Measurements from ENCODE around the gene ZNF317. TPM values are rescaled to one million over a fixed set of nuclear protein-coding genes. Genes with fewer than 3 reads are reported as not detected.
A peak's percentile ranks its signal among the peaks of the same experiment; 100 is the strongest.

The ZNF317 gene
- total RNA-seq, 5 donors from 2014 or later (not counting 1 experiment from before 2014, with no cell fraction given), result 46.8 to 77.9 (median 51.2) TPM

- no peak for DNase-seq
- H3K4me3 ChIP-seq (ENCODE audit: control insufficient read depth in 1 of 2, extremely low read depth in 1 of 2, low read length in 1 of 2), result no peak overlapping the region
- H3K36me3 Mint-ChIP-seq, result peaks cover 85% of the 10 kb centered on the region
- H3K36me3 ChIP-seq (ENCODE audit: control insufficient read depth in 2 of 2, extremely low read depth in 1 of 2, insufficient read depth in 1 of 2, low read length in 1 of 2), result peaks cover 4 to 33% of the 10 kb centered on the region in 2 donors
- no peaks in the 10 kb centered on the region for H3K27me3 ChIP-seq (replicated peaks in 1 of 2; ENCODE audit: control insufficient read depth in 2 of 2, extremely low read depth in 1 of 2, insufficient read depth in 2 of 2, low read length in 1 of 2)
- no peak overlapping the region for H3K4me3 Mint-ChIP-seq
- peaks cover 6% of the 10 kb centered on the region for H3K9me3 ChIP-seq
- no peak overlapping the region for H3K27ac ChIP-seq (ENCODE audit: low read length)
- no peak for ATAC-seq (replicated peaks in 1 of 4)
- H3K4me1 ChIP-seq (ENCODE audit: control insufficient read depth in 1 of 2, extremely low read depth in 1 of 2, insufficient read depth in 2 of 2, low read length in 2 of 2), result peaks cover 0 to 22% of the 10 kb centered on the region in 2 experiments
- peaks cover 13 to 23% (median 21%) of the 10 kb centered on the region in 3 donors for H3K9me3 Mint-ChIP-seq
- ChIA-PET CTCF (no interaction called here), POLR2A (no interaction called here)
- 94% methylated on average over 2 of the region's 3 CpGs for WGBS (ENCODE audit: insufficient coverage)
- peaks cover 67 to 75% (median 70%) of the 10 kb centered on the region in 3 donors for H3K4me1 Mint-ChIP-seq
- no peak overlapping the region for H3K27ac Mint-ChIP-seq
- no peaks in the 10 kb centered on the region for H3K27me3 Mint-ChIP-seq
Observed at GRCh38 chr19:9148697-9149096, 8.5 kb downstream of the ZNF317 start.

- ATAC-seq (replicated peaks in 1 of 4) (no peak), DNase-seq (no peak)
- H3K4me1 ChIP-seq (ENCODE audit: control insufficient read depth in 1 of 2, extremely low read depth in 1 of 2, insufficient read depth in 2 of 2, low read length in 2 of 2), result peaks cover 0 to 22% of the 10 kb centered on the region in 2 experiments
- no peaks in the 10 kb centered on the region for H3K27me3 ChIP-seq (replicated peaks in 1 of 2; ENCODE audit: control insufficient read depth in 2 of 2, extremely low read depth in 1 of 2, insufficient read depth in 2 of 2, low read length in 1 of 2)
- peaks cover 9 to 17% (median 15%) of the 10 kb centered on the region in 3 donors for H3K9me3 Mint-ChIP-seq
- H3K4me3 Mint-ChIP-seq, result peak overlapping the region in 1 of 3 donors; percentile 34
- peaks cover 4% of the 10 kb centered on the region for H3K9me3 ChIP-seq
- no peak overlapping the region for H3K4me3 ChIP-seq (ENCODE audit: control insufficient read depth in 1 of 2, extremely low read depth in 1 of 2, low read length in 1 of 2)
- ChIA-PET CTCF (no interaction called here), POLR2A (no interaction called here)
- H3K4me1 Mint-ChIP-seq, result peaks cover 67 to 76% (median 76%) of the 10 kb centered on the region in 3 donors
- peak overlapping the region in 1 of 2 donors; percentile 16 for H3K27ac Mint-ChIP-seq
- peaks cover 85% of the 10 kb centered on the region for H3K36me3 Mint-ChIP-seq
- no peaks in the 10 kb centered on the region for H3K27me3 Mint-ChIP-seq
- WGBS (ENCODE audit: insufficient coverage), result 66% methylated on average over 2 of the region's 4 CpGs
- H3K27ac ChIP-seq (ENCODE audit: low read length), result no peak overlapping the region
- peaks cover 3 to 36% of the 10 kb centered on the region in 2 donors for H3K36me3 ChIP-seq (ENCODE audit: control insufficient read depth in 2 of 2, extremely low read depth in 1 of 2, insufficient read depth in 1 of 2, low read length in 1 of 2)
Observed at GRCh38 chr19:9149997-9150396, 9.8 kb downstream of the ZNF317 start.

DNA sequence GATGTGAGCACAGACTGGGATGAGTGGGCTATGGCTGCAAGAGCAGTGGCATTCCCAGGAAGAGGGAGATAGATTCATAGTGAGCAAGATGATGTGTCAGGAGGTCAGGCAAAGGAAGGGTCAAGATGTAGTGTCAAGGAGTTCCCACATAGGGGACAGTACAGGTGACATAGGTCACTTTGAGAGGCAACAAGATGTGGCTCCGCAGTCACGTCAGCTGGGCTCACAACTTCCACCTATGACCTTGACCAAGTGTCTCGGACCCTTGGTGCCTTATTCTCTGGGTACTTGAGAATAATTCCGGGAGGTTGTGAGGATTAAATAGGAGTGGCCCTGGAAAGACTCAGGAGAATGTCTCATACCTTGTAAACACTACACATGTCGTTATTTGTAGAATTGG is 10.5 kb downstream of the ZNF317 start:
- Mint-ChIP-seq H3K27me3 (no peaks in the 10 kb centered on the region), H3K36me3 (peaks cover 85% of the 10 kb centered on the region), H3K9me3 (peaks cover 5 to 15% (median 10%) of the 10 kb centered on the region in 3 donors), H3K4me1 (peaks cover 73 to 79% (median 77%) of the 10 kb centered on the region in 3 donors), H3K27ac (no peak overlapping the region), H3K4me3 (peak overlapping the region in 2 of 3 donors; percentile 21 to 34)
- WGBS (ENCODE audit: insufficient coverage), result no CpG with 5 or more reads among the region's 5 CpGs
- Histone ChIP-seq H3K4me3 (ENCODE audit: control insufficient read depth in 1 of 2, extremely low read depth in 1 of 2, low read length in 1 of 2) (no peak overlapping the region), H3K36me3 (ENCODE audit: control insufficient read depth in 2 of 2, extremely low read depth in 1 of 2, insufficient read depth in 1 of 2, low read length in 1 of 2) (peaks cover 0 to 31% of the 10 kb centered on the region in 2 donors), H3K27me3 (replicated peaks in 1 of 2; ENCODE audit: control insufficient read depth in 2 of 2, extremely low read depth in 1 of 2, insufficient read depth in 2 of 2, low read length in 1 of 2) (no peaks in the 10 kb centered on the region), H3K4me1 (ENCODE audit: control insufficient read depth in 1 of 2, extremely low read depth in 1 of 2, insufficient read depth in 2 of 2, low read length in 2 of 2) (peaks cover 0 to 22% of the 10 kb centered on the region in 2 experiments), H3K27ac (ENCODE audit: low read length) (no peak overlapping the region), H3K9me3 (peaks cover 4% of the 10 kb centered on the region)
- DNase-seq (no peak), ATAC-seq (replicated peaks in 1 of 4) (no peak)
- ChIA-PET CTCF (no interaction called here), POLR2A (no interaction called here)

GRCh38 chr19:9151367-9151766 is 11.2 kb downstream of the ZNF317 start:
- H3K27ac ChIP-seq (ENCODE audit: low read length), result no peak overlapping the region
- POLR2A ChIA-PET, result no interaction called here
- DNase-seq (peak in 5 of 35 experiments; percentile 12 to 31 (median 16)), ATAC-seq (replicated peaks in 1 of 4) (peak in 1 of 4 experiments; percentile 40)
- Mint-ChIP-seq H3K27me3 (no peaks in the 10 kb centered on the region), H3K9me3 (peaks cover 5 to 14% (median 9%) of the 10 kb centered on the region in 3 donors), H3K27ac (no peak overlapping the region), H3K4me1 (peaks cover 73 to 84% (median 77%) of the 10 kb centered on the region in 3 donors), H3K36me3 (peaks cover 88% of the 10 kb centered on the region), H3K4me3 (peak overlapping the region in 1 of 3 donors; percentile 34)
- H3K4me3 ChIP-seq (ENCODE audit: control insufficient read depth in 1 of 2, extremely low read depth in 1 of 2, low read length in 1 of 2), result no peak overlapping the region
- no peaks in the 10 kb centered on the region for H3K27me3 ChIP-seq (replicated peaks in 1 of 2; ENCODE audit: control insufficient read depth in 2 of 2, extremely low read depth in 1 of 2, insufficient read depth in 2 of 2, low read length in 1 of 2)
- H3K36me3 ChIP-seq (ENCODE audit: control insufficient read depth in 2 of 2, extremely low read depth in 1 of 2, insufficient read depth in 1 of 2, low read length in 1 of 2), result peaks cover 0 to 37% of the 10 kb centered on the region in 2 donors
- CTCF ChIA-PET, result no interaction called here
- peaks cover 4% of the 10 kb centered on the region for H3K9me3 ChIP-seq
- peaks cover 0 to 22% of the 10 kb centered on the region in 2 experiments for H3K4me1 ChIP-seq (ENCODE audit: control insufficient read depth in 1 of 2, extremely low read depth in 1 of 2, insufficient read depth in 2 of 2, low read length in 2 of 2)
- WGBS (ENCODE audit: insufficient coverage), result no CpG with 5 or more reads among the region's 5 CpGs

- Mint-ChIP-seq H3K27me3 (no peaks in the 10 kb centered on the region), H3K9me3 (peaks cover 7 to 20% (median 13%) of the 10 kb centered on the region in 3 donors), H3K4me1 (peaks cover 38 to 52% (median 45%) of the 10 kb centered on the region in 3 donors), H3K36me3 (peaks cover 95% of the 10 kb centered on the region), H3K4me3 (no peak overlapping the region), H3K27ac (peak overlapping the region; percentile 36 to 44)
- CTCF ChIA-PET, result no interaction called here
- WGBS (ENCODE audit: insufficient coverage), result 89% methylated on average over 2 of the region's 4 CpGs
- H3K27ac ChIP-seq (ENCODE audit: low read length), result no peak overlapping the region
- POLR2A ChIA-PET, result no interaction called here
- H3K36me3 ChIP-seq (ENCODE audit: control insufficient read depth in 2 of 2, extremely low read depth in 1 of 2, insufficient read depth in 1 of 2, low read length in 1 of 2), result peaks cover 23 to 62% of the 10 kb centered on the region in 2 donors
- ATAC-seq (replicated peaks in 1 of 4), result no peak
- H3K27me3 ChIP-seq (replicated peaks in 1 of 2; ENCODE audit: control insufficient read depth in 2 of 2, extremely low read depth in 1 of 2, insufficient read depth in 2 of 2, low read length in 1 of 2), result no peaks in the 10 kb centered on the region
- peaks cover 11% of the 10 kb centered on the region for H3K9me3 ChIP-seq
- no peak for DNase-seq
- peaks cover 0 to 5% of the 10 kb centered on the region in 2 experiments for H3K4me1 ChIP-seq (ENCODE audit: control insufficient read depth in 1 of 2, extremely low read depth in 1 of 2, insufficient read depth in 2 of 2, low read length in 2 of 2)
- no peak overlapping the region for H3K4me3 ChIP-seq (ENCODE audit: control insufficient read depth in 1 of 2, extremely low read depth in 1 of 2, low read length in 1 of 2)
Observed at GRCh38 chr19:9155591-9155990, 15.4 kb downstream of the ZNF317 start.

GRCh38 chr19:9156304-9156703 is 16.1 kb downstream of the ZNF317 start:
- CTCF ChIA-PET, result no interaction called here
- POLR2A ChIA-PET, result no interaction called here
- H3K27me3 Mint-ChIP-seq, result no peaks in the 10 kb centered on the region
- Histone ChIP-seq H3K27me3 (replicated peaks in 1 of 2; ENCODE audit: control insufficient read depth in 2 of 2, extremely low read depth in 1 of 2, insufficient read depth in 2 of 2, low read length in 1 of 2) (no peaks in the 10 kb centered on the region), H3K27ac (ENCODE audit: low read length) (no peak overlapping the region), H3K4me1 (ENCODE audit: control insufficient read depth in 1 of 2, extremely low read depth in 1 of 2, insufficient read depth in 2 of 2, low read length in 2 of 2) (no peaks in the 10 kb centered on the region), H3K4me3 (ENCODE audit: control insufficient read depth in 1 of 2, extremely low read depth in 1 of 2, low read length in 1 of 2) (no peak overlapping the region), H3K36me3 (ENCODE audit: control insufficient read depth in 2 of 2, extremely low read depth in 1 of 2, insufficient read depth in 1 of 2, low read length in 1 of 2) (peaks cover 30 to 69% of the 10 kb centered on the region in 2 donors), H3K9me3 (peaks cover 16% of the 10 kb centered on the region)
- ATAC-seq (replicated peaks in 1 of 4) (no peak), DNase-seq (no peak)
- H3K9me3 Mint-ChIP-seq, result peaks cover 7 to 25% (median 7%) of the 10 kb centered on the region in 3 donors
- H3K27ac Mint-ChIP-seq, result no peak overlapping the region
- H3K4me3 Mint-ChIP-seq, result no peak overlapping the region
- peaks cover 31 to 44% (median 38%) of the 10 kb centered on the region in 3 donors for H3K4me1 Mint-ChIP-seq
- H3K36me3 Mint-ChIP-seq, result peaks cover 95% of the 10 kb centered on the region
- WGBS (ENCODE audit: insufficient coverage), result no CpG with 5 or more reads among the region's 1 CpG

All from T-cell (primary cell).